ENCODE measurements around the gene TBX4.
"Not testable (repeated sequence)": the region's sequence is repeated elsewhere in the genome, so short reads cannot be mapped to it uniquely, and the experiment has no call there.

Gene TBX4

DNA sequence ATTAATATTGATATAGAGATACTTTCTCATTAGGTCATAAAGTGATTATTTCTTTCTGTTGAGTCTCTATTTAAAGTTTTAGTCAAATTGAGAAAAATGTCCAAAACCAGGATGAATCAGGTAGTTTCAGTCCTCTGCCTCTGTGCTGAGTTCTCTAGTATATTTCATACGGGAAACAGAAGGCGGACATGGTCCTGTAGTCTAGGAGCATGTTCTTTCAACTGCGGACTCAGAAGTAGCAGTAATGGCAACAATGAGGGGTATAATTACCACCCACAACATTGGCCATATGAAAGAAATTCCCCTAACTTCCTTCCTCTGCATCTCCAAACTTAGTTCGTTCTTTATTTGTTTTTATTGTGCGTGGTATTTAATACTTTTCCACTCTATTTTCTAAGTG, 50.1 kb downstream of the TBX4 start:
- no peak for DNase-seq

DNA sequence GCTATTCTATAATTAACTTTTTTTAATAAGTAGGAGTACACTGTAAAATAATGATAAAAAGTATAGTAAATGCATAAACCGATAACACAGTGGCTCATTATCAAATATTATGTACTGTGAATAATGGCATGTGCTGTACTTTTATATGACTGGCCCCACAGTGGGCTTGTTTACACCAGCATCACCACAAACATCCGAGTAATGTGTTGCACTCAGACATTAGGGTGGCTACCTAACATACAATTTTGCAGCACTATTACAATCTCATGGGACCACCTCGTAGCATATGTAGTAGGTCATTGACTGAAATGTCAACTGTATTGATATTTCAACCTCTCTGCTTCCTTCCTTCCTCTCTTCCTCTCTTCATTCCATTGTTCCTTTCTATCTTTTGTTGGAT, 51.7 kb downstream of the TBX4 start:
- DNase-seq = no peak

DNA sequence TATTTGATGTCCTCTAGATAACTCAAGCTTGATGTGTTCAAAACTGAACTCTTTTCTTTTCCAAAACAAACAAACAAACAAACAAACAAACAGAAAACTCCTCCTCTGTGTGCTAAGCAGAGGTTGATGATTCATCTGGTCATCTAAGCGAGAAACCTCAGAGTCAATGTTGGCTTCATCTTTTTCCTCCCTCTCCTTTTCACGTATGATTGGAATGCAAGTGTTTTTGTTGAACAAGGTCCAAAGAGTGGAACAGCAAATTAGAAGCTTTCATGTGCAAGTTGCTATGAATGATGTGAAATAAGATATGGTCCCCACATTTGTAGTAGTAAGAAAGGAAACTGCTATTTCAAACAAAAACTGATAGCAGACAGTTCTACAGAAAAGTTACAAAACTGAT, 52.5 kb downstream of the TBX4 start:
- DNase-seq = no peak

DNA sequence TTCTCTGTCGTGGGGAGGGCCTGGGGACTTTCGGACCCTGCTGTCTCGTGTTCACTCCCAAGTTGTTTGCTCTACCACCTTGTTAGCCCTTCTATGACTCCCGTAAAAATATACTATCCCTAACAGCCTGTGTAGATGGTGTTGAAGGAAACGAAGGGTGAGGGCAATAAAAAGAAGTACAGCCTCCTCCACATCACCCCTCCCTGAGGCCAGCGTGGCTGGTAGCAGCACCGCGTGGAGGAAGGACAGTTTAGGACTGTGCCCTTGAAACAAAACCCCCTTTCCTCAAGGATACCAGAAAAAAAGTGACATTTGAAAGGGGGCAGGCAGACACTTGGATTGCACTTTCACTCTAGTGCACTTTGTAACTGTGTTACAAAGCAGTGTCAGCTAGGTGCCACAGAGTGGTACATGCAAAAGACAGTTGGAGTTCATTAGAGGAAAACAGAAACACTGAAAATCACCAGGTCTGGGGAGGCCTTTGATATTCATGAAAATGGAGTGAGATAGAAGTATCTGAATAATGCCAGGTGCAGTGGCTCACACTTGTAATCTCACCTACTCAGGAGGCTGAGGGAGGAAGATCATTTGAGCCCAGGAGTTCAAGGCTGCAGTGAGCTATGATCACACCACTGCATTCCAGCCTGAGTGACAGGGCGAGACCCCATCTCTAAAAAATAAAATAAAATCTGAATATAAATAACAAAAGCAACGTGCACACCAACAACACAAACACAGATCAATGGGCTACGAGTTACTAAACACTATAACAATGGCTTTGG, 53.8 kb downstream of the TBX4 start:
- DNase-seq = no peak

DNA sequence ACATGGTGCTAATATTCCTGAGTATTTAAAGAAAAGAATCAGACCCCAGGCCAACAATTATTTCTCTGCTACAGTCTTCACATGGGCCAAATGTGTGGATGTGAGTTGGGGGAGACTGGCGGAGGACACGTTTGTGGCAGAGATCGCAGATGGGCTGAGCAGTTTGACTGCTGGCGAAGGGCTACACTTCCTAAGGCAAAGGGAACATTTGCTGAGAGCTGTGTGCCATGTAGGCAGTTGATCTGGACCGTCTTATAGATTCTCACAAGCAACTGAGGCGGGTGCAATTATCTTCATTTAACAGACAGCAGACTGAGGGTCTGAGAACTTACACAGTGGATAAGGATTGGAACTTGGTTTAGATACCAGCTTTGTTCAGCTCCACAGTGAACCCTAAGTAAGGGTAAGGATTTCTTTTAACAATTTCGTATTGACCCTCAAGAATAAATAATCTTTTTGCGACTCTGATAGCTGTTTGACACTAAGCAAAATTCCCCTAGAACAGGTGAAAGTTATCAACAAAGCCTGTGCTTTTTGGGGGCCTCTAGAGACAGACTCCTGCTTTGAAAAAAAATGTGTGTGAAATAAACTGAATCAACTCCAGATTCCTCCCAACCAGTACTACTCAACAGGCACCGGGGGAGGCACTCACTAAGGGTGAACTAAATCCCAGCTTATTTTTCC, 55.3 kb downstream of the TBX4 start:
- no peak for DNase-seq

DNA sequence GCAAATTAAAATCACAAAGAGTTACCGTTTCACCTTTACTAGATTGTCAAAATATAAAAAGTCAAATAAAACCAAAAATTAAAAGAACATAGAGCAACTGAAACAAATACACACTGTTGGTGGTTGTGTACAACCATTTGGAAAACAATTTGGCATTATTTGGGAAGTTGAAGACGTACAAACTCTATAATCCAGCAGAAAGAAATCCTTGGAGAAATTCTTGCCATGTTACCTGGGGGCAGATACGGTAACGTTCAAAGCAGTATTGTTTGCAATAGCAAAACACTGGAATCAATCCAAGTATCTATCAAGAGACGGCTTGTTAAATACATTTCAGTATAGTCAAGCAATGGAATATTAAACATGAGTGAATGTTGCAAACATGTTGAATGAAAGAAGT, 56.7 kb downstream of the TBX4 start:
- no peak for DNase-seq

DNA sequence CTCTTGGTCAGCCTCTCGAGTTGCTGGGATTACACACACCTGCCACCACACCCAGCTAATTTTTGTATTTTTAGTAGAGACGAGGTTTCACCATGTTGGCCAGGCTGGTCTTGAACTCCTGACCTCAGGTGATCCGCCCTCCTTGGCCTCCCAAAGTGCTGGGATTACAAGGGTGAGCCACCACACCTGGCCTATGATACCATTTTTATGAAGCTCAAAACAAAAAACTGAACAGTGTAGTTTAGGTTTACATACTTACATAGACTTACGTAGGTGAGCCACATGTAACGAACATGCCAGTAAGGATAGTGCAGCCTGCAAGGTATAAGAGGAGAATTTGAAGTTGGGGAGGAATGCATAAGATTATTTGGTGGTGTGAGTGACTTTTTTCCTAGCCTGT, 57.2 kb downstream of the TBX4 start:
- not testable (repeated sequence) for DNase-seq

DNA sequence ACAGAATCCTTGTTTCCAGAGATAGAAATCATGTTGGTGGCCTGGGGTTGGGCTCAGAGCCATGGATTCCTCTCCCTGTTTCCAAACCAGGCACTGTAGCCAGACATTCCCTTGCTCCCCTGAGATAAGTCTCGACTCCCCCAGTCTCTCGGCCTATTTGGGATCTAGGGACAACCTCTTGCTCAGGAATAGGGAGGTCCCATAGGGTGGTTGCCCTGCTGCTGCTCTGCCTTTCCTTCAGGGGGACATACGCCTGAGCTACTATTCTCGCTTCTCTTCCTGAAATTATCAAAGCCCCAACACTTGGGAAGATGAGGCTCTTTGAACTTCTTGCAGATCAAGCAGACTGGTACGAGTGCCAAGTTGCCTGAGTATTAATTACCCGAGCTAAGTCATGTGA, 58.0 kb downstream of the TBX4 start:
- DNase-seq = no peak

DNA sequence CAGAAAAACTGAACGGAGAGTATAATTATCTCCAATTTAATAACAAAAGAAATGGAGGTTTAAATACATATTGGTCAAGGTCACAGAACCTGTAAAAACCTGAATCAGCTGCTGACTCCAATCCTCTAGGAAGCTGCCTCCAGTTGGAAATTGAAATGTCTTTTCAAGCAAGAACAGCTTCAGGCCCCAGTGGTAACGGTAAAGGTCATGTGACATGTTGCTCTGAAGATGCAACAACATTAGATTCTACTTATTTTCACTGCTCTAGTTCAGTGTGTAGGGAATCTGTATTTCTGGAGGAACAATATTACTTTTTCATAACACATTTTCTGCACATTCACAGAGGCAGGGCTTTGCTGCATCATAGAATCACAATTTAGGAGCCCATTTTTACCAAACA, 58.8 kb downstream of the TBX4 start:
- DNase-seq = no peak

DNA sequence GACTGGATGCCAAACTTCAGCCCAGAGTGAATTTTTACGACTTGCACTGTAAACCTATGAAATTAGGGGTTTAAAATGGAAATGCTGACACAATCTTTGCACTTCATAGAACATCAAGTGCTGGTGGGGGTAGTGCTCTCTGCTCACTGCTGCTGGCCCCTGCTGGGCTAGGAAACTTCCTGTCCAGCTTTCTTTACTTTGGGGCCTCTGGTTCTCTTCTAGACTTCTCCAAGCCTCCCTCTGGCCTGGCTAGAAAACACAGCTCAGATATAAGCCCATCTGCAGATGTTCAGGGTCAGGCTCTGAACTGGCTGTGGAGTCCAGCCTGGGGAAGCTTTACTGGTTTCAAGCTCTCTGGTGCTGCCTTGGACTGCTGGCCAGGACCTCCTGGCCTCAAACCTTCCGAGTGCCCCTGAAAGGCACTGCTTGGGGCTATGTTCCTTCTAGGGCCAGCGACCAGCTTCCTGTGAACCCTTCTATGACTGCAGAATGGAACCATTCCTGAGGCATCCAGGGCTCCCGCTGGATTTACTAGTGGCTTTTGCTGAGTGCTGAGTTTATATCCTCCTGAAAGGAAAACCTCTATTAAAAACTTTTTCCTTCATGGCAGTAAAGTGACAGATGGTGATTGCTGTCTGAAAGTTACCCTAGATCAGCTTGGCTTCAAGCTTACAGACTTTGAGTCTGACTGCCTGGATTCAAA, 59.4 kb downstream of the TBX4 start:
- no peak for DNase-seq

DNA sequence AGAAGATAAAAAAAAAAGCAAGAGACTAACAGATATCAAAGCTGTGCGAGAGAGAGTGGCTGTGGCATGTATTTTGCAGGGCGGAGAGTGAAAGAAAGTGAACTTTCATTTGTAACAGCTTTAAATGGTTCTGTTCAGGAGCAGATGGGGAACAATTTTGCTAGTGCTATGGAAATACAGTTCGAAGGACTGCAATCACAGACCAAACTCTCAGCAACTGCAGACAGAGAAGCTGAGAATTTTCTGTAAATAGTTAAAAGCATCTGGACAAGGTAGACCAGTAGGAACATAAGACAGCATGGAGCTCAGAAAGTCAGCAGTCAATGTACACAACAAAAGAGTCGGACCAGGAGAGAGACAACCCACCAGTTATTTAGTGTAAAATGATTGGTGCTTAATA, 62.3 kb downstream of the TBX4 start:
- no peak for DNase-seq

DNA sequence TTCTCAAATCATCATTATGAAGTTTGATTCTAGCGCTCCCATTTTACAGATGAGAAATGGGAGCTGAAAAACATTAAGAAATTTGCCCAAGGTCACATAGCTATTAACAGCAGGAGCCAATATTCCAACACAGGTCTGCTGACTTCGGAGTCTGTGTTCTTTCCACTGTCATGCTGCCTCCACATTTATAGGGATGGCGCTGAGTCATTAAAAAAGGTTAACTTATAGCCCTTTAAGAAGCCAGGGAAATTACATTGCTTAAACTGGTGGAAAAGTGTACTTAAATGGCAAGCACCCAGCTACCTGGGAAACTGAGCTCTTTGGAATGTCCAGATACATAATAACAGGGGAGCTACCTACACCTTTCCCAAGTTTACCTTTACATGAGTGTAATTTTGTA, 65.0 kb downstream of the TBX4 start:
- DNase-seq = no peak

DNA sequence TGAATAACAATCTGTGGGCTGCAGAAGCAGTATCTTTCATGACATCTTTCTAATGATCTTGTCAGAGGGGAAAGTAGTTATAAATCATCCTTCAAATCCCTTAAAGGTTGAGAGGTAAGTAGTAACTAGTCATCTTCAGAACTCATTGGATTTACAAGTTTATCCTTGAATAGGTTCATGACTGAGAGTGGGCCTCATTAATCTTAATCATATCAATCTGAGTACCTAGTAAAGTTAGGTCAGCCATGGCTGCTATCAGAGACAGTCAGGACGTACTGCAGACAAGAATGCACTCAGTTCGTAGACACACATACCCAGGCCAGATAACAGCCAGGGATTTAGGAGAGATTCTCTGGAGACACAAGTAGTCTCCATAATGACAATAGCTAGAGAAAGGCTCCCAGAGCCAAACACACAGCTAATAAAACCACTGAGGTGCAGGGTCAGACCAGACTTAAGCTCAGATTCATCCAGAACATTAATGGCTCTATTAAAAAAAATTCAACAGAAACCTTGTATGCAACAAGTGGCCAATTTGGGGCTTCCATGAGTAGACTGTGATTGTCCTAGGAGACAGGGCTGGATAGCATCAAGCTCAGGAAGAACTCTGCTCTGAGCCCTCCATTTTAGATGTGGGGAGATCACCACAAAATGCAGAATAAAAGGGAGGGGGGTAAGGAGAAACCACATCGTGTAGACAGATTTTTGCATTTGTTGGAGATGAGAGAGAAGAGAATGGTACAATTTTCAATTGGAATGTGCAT, 65.8 kb downstream of the TBX4 start:
- DNase-seq = no peak

DNA sequence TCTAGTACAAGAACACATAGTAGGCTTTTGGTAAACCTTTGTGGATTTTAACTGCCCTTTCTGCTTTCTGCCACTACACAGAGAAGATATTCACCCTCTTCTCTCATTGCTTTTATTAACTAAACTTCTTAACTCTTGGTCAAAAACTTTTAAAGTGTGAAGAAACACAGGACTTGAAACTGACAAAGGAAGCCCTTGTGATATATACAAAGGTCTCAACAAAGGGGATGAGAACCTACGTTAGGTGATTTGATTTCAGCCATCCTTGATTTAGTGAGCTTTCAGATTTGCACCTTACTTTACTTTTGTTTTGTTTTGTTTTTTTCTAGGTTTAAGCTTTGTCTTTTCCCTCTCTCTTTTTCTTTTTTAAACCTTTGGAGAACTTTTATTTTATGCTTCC, 66.9 kb downstream of the TBX4 start:
- no peak for DNase-seq

DNA sequence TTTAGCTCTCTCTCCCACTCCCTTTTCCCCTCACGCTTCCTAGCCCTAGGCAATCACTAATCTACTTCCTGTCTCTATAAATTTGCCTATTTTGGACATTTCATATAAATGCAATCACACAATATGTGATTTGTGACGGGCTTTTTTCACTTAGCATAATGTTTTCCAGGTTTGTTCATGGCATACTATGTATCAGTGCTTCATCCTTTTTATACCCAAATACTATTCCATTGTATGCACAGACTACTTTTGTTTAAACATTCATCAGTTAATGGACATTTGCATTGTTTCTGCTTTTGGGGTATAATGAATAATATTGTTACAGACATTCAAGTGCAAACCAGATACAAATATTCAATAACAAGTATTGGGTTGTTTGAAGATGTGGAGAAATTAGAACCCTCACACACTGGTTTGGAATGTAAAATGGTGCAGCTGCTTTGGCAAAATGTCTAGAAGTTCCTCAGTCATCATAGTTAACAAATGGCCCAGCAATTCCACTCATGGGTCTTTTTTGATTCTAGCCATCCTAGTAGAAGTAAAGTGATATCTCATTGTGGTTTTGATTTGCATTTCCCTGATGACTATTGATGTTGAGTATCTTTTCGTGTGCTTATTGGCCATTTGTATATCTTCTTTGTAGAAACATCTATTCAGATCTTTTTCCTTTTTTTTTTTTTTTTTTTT, 67.7 kb downstream of the TBX4 start:
- DNase-seq = no peak

DNA sequence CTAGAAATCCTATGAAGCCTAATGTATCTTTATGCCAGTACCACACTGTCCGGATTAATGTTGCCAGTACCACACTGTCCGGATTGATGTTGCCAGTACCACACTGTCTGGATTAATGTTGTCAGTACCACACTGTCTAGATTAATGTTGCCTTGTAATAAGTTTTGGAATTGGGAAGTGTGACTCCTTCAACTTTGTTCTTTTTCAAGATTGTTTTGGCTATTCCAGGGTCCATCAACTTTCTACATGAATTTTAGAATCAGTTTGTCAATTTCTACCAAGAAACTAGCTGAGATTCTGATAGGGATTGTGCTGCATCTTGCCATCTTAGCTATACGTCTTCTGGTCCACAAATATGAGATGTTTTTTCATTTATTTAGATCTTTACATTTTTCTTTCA, 68.7 kb downstream of the TBX4 start:
- DNase-seq = no peak

DNA sequence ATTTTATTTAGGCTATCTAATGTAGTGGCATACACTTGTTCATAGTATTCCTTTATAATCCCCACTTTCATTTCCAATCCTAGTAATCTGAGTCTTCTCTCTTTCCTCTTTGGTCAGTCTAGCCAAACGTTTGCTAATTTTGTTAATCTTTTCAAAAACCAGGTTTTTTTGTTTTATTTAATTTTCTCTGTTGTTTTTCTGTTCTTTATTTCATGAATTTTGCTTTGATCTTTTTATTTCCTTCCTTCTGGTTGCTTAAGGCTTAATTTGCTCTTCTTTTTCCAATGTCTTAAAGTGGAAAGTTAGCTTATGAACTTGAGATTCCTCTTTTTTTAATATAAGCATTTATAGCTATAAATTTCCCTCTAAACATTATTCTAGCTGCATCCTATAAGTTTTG, 69.9 kb downstream of the TBX4 start:
- no peak for DNase-seq

DNA sequence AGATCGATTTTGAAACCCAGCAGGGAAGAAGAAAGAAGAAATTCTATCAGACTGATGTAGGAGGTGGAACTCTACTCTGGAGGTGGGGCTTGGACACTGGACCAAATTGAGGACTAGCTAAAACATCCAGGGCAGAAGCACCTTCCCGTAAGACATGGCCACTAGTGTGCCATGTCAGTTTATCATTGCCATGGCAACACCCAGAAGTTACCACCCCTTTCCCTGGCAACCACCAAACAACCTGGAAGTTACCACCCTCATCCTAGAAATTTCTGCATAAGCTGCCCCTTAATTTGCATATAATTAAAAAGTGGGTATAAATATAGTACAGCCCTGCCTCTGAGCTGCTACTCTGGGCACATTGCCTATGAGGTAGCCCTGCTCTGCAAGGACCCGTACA, 72.1 kb downstream of the TBX4 start:
- DNase-seq = no peak

DNA sequence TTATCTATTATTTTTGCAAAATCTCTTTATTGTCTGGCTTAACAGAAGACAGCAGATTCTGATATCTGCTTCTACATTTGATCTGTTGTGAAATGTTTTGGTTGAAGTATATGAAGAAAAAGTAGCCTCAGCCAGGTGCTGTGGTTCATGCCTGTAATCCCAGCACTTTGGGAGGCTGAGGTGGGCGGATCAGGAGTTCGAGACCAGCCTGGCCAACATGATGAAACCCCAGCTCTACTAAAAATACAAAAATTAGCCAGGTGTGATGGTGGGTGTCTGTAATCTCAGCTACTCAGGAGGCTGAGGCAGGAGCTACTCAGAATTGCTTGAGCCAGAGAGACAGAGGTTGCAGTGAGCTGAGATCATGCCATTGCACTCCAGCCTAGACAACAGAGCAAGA, 75.2 kb downstream of the TBX4 start:
- not testable (repeated sequence) for DNase-seq

DNA sequence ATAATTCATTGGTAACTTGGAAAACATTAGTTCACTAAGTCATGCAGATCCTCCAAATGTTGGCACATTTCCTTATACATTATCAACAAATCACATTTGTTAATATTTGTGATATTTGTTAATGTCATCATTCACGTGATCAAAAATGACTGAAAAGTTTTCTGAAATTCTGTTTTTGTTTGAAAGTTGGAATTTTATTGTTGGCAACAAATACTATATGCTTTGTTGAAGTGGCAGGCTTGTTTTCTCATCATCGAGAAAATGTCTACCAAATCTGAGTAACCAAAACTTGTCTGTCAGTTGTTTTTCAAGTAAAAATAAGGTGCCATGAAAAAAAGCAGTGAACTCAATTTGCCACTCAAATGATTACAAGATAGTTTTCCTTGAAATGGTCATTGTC, 75.9 kb downstream of the TBX4 start:
- DNase-seq = no peak

DNA sequence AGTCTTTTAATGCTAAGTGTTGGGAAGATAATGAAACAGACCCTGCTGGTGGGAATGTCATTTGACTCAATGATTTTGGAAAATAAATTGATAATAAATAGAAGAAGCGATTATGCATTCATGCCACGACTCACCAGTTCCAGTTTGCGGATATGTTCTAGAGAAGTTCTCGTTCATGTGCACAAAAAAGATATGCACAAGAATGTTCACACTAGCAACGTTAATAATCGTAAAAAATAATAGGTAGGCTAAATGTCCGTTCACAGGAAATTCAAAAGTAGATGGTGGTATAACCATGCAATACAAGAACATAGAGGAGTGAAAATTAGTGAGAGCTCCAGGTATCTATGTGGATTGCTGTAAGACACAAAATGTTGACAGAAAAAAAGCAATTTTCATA, 79.0 kb downstream of the TBX4 start:
- no peak for DNase-seq

DNA sequence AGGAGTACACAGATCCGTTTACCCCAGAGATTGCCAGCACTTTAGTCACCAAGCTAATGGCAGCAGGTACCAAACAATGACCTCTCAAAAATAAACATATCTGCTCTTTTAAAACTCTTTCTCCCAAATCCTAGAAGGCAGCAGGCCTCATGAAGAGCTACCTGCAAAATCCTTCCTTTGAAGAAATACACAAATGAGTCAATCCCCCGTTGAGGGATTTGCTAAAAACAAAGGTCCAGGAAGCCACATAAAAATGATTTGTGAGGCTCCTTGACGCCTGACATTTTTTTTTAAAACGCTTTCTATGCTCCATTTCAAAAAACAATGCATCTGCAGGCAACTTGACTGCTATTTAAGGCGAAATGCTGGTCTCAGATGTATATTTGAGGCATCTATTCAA, 80.6 kb downstream of the TBX4 start:
- no peak for DNase-seq

DNA sequence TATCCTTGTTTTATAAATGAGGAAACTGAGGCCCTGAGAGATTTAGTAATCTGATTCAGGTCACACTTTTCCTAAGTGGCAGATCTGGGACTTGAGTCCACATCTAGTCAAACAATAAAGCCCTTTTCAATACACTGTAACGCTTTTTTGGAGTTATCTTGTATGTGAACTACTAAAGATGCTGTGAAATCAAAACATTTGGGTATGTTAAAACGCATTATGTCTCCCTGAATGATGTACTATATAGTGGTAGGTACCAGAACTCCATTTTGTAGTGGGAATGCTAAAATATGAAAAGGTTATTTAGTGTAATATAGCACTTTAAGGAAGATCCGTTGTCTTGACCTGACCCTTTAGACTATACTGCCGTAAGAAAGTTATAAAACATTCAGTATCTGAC, 81.6 kb downstream of the TBX4 start:
- DNase-seq = no peak
